ENCODE data around the gene HMGB1.
"Not testable (repeated sequence)": the region's sequence is repeated elsewhere in the genome, so short reads cannot be mapped to it uniquely, and the experiment has no call there.

HMGB1 gene

GRCh38 chr13:30464496-30465342 is 1.0 kb downstream of the HMGB1 start:
- DNase-seq, result peak; percentile 44

- no peak for DNase-seq
These were observed 1.8 kb downstream of the HMGB1 start for GRCh38 chr13:30463787-30464495.

GRCh38 chr13:30461279-30462066 is 4.3 kb downstream of the HMGB1 start:
- DNase-seq, result not testable (repeated sequence)

- DNase-seq, result no peak
These were observed 8.3 kb downstream of the HMGB1 start for GRCh38 chr13:30457306-30457891.

GRCh38 chr13:30456290-30456689 is 9.4 kb downstream of the HMGB1 start:
- DNase-seq, result no peak

- DNase-seq, result no peak
These were observed 10.7 kb downstream of the HMGB1 start for GRCh38 chr13:30454991-30455390.

- no peak for DNase-seq
These were observed 12.0 kb downstream of the HMGB1 start for GRCh38 chr13:30453727-30454126.

- DNase-seq, result not testable (repeated sequence)
These were observed 14.3 kb downstream of the HMGB1 start for GRCh38 chr13:30451476-30451875.

- DNase-seq, result no peak
These were observed 15.7 kb downstream of the HMGB1 start for GRCh38 chr13:30450066-30450465.

GRCh38 chr13:30448441-30448840 is 17.3 kb downstream of the HMGB1 start:
- DNase-seq, result no peak

- no peak for DNase-seq
These were observed 19.6 kb downstream of the HMGB1 start for GRCh38 chr13:30446126-30446500.

- no peak for DNase-seq
These were observed 21.8 kb downstream of the HMGB1 start for GRCh38 chr13:30443957-30444404.

- not testable (repeated sequence) for DNase-seq
These were observed 22.2 kb downstream of the HMGB1 start for GRCh38 chr13:30443491-30443890.

- no peak for DNase-seq
These were observed 22.8 kb downstream of the HMGB1 start for GRCh38 chr13:30442926-30443325.

GRCh38 chr13:30440910-30441703 is 24.6 kb downstream of the HMGB1 start:
- DNase-seq, result no peak

- no peak for DNase-seq
These were observed 27.4 kb downstream of the HMGB1 start for GRCh38 chr13:30438286-30438685.

- no peak for DNase-seq
These were observed 28.6 kb downstream of the HMGB1 start for GRCh38 chr13:30437177-30437576.

GRCh38 chr13:30435911-30436451 is 29.8 kb downstream of the HMGB1 start:
- no peak for DNase-seq

- no peak for DNase-seq
These were observed 34.3 kb downstream of the HMGB1 start for GRCh38 chr13:30431269-30431940.

- no peak for DNase-seq
These were observed 35.7 kb downstream of the HMGB1 start for GRCh38 chr13:30429721-30430694.
